VCaP (cell line): ENCODE data around the gene PRSS27.

Experiments
- H3K27ac ChIP-seq: fragments of 450-650 bp; 2 replicates; pipeline ENCODE4 v1.5.1; 2017
- CTCF ChIP-seq: fragments of 450-650 bp; conservative IDR thresholded peaks from 2 replicates; pipeline ENCODE4 v1.5.1; 2017; ENCODE audit warnings: mild to moderate bottlenecking, moderate library complexity

The PRSS27 gene

GRCh38 chr16:2706085-2706484 is 13.9 kb downstream of the PRSS27 start:
- TF ChIP-seq CTCF, result no peak

GRCh38 chr16:2705351-2705750 is 14.7 kb downstream of the PRSS27 start:
- no peak overlapping the region for H3K27ac ChIP-seq

More at GRCh38 chr16:2706085-2706484, 13.9 kb downstream of the PRSS27 start:
- H3K27ac ChIP-seq, result no peak overlapping the region

GRCh38 chr16:2704983-2705275 is 15.1 kb downstream of the PRSS27 start:
- TF ChIP-seq CTCF, result no peak
- no peak overlapping the region for H3K27ac ChIP-seq

More at GRCh38 chr16:2705351-2705750, 14.7 kb downstream of the PRSS27 start:
- TF ChIP-seq CTCF, result no peak

- no peak for TF ChIP-seq CTCF
Observed at GRCh38 chr16:2704166-2704982, 15.7 kb downstream of the PRSS27 start.

GRCh38 chr16:2702871-2703745 is 16.9 kb downstream of the PRSS27 start:
- TF ChIP-seq CTCF, result no peak
- H3K27ac ChIP-seq, result no peak overlapping the region

More at GRCh38 chr16:2704166-2704982, 15.7 kb downstream of the PRSS27 start:
- H3K27ac ChIP-seq, result no peak overlapping the region

- no peak for TF ChIP-seq CTCF
- no peak overlapping the region for H3K27ac ChIP-seq
Observed at GRCh38 chr16:2702438-2702825, 17.6 kb downstream of the PRSS27 start.

- TF ChIP-seq CTCF, result no peak
- H3K27ac ChIP-seq, result no peak overlapping the region
Observed at GRCh38 chr16:2701713-2702437, 18.1 kb downstream of the PRSS27 start.
